ENCODE data around the gene SMIM21.

SMIM21 gene

GRCh38 chr18:75408554-75409506 is 18.7 kb downstream of the SMIM21 start (continued):
- TF ChIP-seq ZNF146 (tag by site-specific recombination; IDR thresholded peaks at IDR 0.05) (no peak), REST (tag by site-specific recombination; IDR thresholded peaks at IDR 0.05) (no peak), ZNF776 (tag by site-specific recombination; IDR thresholded peaks at IDR 0.05; ENCODE audit: borderline replicate concordance) (no peak), ZNF398 (tag by site-specific recombination; IDR thresholded peaks at IDR 0.05) (peak; percentile 72), ZNF530 (tag by site-specific recombination; IDR thresholded peaks at IDR 0.05; ENCODE audit: low read depth) (no peak), ZNF621 (tag by site-specific recombination; IDR thresholded peaks at IDR 0.05) (no peak), ZNF704 (tag by site-specific recombination; IDR thresholded peaks at IDR 0.05) (no peak), ZNF76 (tag by site-specific recombination; IDR thresholded peaks at IDR 0.05; ENCODE audit: borderline replicate concordance, low read depth) (no peak), ZNF560 (tag by site-specific recombination; IDR thresholded peaks at IDR 0.05; ENCODE audit: borderline replicate concordance) (no peak), ZNF223 (tag by site-specific recombination; IDR thresholded peaks at IDR 0.05) (no peak), ZNF138 (tag by site-specific recombination; IDR thresholded peaks at IDR 0.05; ENCODE audit: borderline replicate concordance) (no peak), ZSCAN16 (tag by site-specific recombination; IDR thresholded peaks at IDR 0.05) (no peak), ZNF791 (tag by site-specific recombination; IDR thresholded peaks at IDR 0.05) (no peak), ZNF2 (tag by site-specific recombination; IDR thresholded peaks at IDR 0.05) (no peak), ZNF701 (tag by site-specific recombination; IDR thresholded peaks at IDR 0.05) (no peak), MYNN (tag by site-specific recombination; IDR thresholded peaks at IDR 0.05; ENCODE audit: borderline replicate concordance) (no peak), ZFP41 (tag by site-specific recombination; IDR thresholded peaks at IDR 0.05; ENCODE audit: borderline replicate concordance) (no peak), ZNF514 (tag by site-specific recombination; IDR thresholded peaks at IDR 0.05) (no peak), ZNF654 (tag by site-specific recombination; IDR thresholded peaks at IDR 0.05; ENCODE audit: low read depth) (no peak), ZNF777 (tag by site-specific recombination; IDR thresholded peaks at IDR 0.05; ENCODE audit: borderline replicate concordance) (no peak), SETDB1 (IDR thresholded peaks at IDR 0.05; ENCODE audit: insufficient read length, low read length) (no peak), ZNF513 (tag by site-specific recombination; IDR thresholded peaks at IDR 0.05) (no peak), ZNF184 (tag by site-specific recombination; IDR thresholded peaks at IDR 0.05) (peak; percentile 84; the same call in 1 of the 2 replicates), GLI4 (tag by site-specific recombination; IDR thresholded peaks at IDR 0.05) (no peak)
- TF ChIP-seq, protein P1, sequence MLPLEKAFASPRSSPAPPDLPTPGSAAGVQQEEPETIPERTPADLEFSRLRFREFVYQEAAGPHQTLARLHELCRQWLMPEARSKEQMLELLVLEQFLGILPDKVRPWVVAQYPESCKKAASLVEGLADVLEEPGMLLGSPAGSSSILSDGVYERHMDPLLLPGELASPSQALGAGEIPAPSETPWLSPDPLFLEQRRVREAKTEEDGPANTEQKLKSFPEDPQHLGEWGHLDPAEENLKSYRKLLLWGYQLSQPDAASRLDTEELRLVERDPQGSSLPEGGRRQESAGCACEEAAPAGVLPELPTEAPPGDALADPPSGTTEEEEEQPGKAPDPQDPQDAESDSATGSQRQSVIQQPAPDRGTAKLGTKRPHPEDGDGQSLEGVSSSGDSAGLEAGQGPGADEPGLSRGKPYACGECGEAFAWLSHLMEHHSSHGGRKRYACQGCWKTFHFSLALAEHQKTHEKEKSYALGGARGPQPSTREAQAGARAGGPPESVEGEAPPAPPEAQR (tag by site-specific recombination; IDR thresholded peaks at IDR 0.05): no peak
- TF ChIP-seq, protein P2, sequence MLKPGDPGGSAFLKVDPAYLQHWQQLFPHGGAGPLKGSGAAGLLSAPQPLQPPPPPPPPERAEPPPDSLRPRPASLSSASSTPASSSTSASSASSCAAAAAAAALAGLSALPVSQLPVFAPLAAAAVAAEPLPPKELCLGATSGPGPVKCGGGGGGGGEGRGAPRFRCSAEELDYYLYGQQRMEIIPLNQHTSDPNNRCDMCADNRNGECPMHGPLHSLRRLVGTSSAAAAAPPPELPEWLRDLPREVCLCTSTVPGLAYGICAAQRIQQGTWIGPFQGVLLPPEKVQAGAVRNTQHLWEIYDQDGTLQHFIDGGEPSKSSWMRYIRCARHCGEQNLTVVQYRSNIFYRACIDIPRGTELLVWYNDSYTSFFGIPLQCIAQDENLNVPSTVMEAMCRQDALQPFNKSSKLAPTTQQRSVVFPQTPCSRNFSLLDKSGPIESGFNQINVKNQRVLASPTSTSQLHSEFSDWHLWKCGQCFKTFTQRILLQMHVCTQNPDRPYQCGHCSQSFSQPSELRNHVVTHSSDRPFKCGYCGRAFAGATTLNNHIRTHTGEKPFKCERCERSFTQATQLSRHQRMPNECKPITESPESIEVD (tag by site-specific recombination; IDR thresholded peaks at IDR 0.05): no peak
